K562 (cell line): Measurements from ENCODE around the gene KCNN4. TPM values are rescaled to one million over a fixed set of nuclear protein-coding genes. Genes with fewer than 3 reads are reported as not detected.

Source experiments
- ID3 ChIP-seq, 2 experiments: fragments of 250-450 bp in 1 of 2; fragments of 450-650 bp in 1 of 2; sonication (Bioruptor Pico) in 1 of 2; IDR thresholded peaks; 2 replicates each; pipeline versions ENCODE4 v1.6.1 to v1.8.0; 2016 to 2021; ENCODE audit warnings: mild to moderate bottlenecking in 2 of 2, moderate library complexity in 2 of 2, missing compliant biosample characterization in 1 of 2, missing genetic modification characterization in 1 of 2
- JUND ChIP-seq, 2 experiments: IDR thresholded peaks; 2 replicates in 1 of 2; 3 replicates in 1 of 2; pipeline ENCODE4 v1.6.1; 2011; ENCODE audit warnings: borderline replicate concordance in 2 of 2, low read depth in 2 of 2, low read length in 2 of 2, improper control_type of control experiment in 1 of 2, missing biosample characterization in 1 of 2, missing genetic modification characterization in 1 of 2, missing genetic modification reagents in 1 of 2
- KLF13 ChIP-seq: fragments of 450-650 bp; IDR thresholded peaks from 2 replicates; pipeline ENCODE4 v1.6.1; 2016; ENCODE audit warnings: missing genetic modification characterization, low read depth, mild to moderate bottlenecking, missing compliant biosample characterization, moderate library complexity, borderline replicate concordance
- MAX ChIP-seq: sonication (generic); formaldehyde crosslinking; IDR thresholded peaks from 2 replicates; pipeline ENCODE4 v1.9.0; 2022; ENCODE audit warnings: mild to moderate bottlenecking, missing genetic modification reagents
- MGA ChIP-seq: fragments of 450-650 bp; IDR thresholded peaks from 2 replicates; pipeline ENCODE4 v1.6.1; 2016; ENCODE audit warnings: mild to moderate bottlenecking, moderate library complexity
- NFIC ChIP-seq: fragments of 450-650 bp; IDR thresholded peaks from 2 replicates; pipeline ENCODE4 v1.6.1; 2017; ENCODE audit warnings: mild to moderate bottlenecking, inconsistent platforms
- ZKSCAN1 ChIP-seq: fragments of 150-350 bp; IDR thresholded peaks from 2 replicates; pipeline ENCODE4 v1.6.1; 2016; ENCODE audit warnings: low read depth, low read length
- ZNF263 ChIP-seq: sonication (generic); formaldehyde crosslinking; IDR thresholded peaks from 2 replicates; pipeline ENCODE4 v1.8.0; 2022; ENCODE audit warnings: mild to moderate bottlenecking, missing genetic modification reagents, borderline replicate concordance
- ZNF280B ChIP-seq: fragments of 250-450 bp; sonication (Bioruptor Pico); IDR thresholded peaks from 2 replicates; pipeline ENCODE4 v1.5.1; 2021; ENCODE audit warnings: mild to moderate bottlenecking
- ZNF76 ChIP-seq: fragments of 250-450 bp; sonication (Bioruptor Pico); IDR thresholded peaks from 2 replicates; pipeline ENCODE4 v1.4.0; 2020; ENCODE audit warnings: mild to moderate bottlenecking, moderate library complexity, borderline replicate concordance
- polyA plus RNA-seq, 8 experiments: library from polyadenylated mRNA; depleted of rRNA in 4 of 8; stranded (reverse) in 5 of 8; unstranded in 3 of 8; fragments of >200 nt; fragmentation: Nextera tagmentation in 2 of 8; fragmentation: Illumina TruSeq in 1 of 8; extraction: Ambion mirVana in 2 of 8; extraction: Trizol in 1 of 8; gene quantifications; 2 replicates each; pipeline versions ENCODE4 v1.2.1 to v1.2.3, GENCODE V29; 2011 to 2014; ENCODE audit warnings: inconsistent platforms in 1 of 8, missing spikeins in 1 of 8
- total RNA-seq, 7 experiments: library from RNA; depleted of rRNA in 6 of 7; stranded (reverse); fragments of >200 nt in 6 of 7; fragmentation: Illumina TruSeq in 2 of 7; extraction: Trizol in 2 of 7; gene quantifications; 2 replicates each; pipeline versions ENCODE4 v1.2.1 to v1.2.3, GENCODE V29; 2011 to 2021; ENCODE audit warnings: low replicate concordance in 1 of 7

The KCNN4 gene
- total and polyA plus RNA-seq, 9 of the 15 experiments (the other 6 are each of a cell fraction or from before 2014, with no cell fraction given): 0.53 to 37.7 (median 25.9) TPM

- TF ChIP-seq MGA (peak; percentile 96), NFIC (0 out of 2 replicates have a peak, but pooled peaks have one; percentile 1), ZNF280B (CRISPR knock-in tag) (no peak), MAX (CRISPR knock-in tag) (peak; percentile 75), ZNF76 (CRISPR knock-in tag) (peak; percentile 72; the same call in 1 of the 2 replicates), JUND (IDR thresholded peaks at IDR 0.05; ENCODE audit: borderline replicate concordance, low read depth, low read length) (no peak), JUND (tag; IDR thresholded peaks at IDR 0.05; ENCODE audit: borderline replicate concordance, low read depth, low read length) (peak; percentile 7; the same call in 1 of the 3 replicates), ZKSCAN1 (no peak), ID3 (CRISPR knock-in tag; IDR thresholded peaks at IDR 0.05) (no peak), ID3 (tag; IDR thresholded peaks at IDR 0.05) (peak; percentile 49; the same call in 1 of the 2 replicates), KLF13 (tag) (0 out of 2 replicates have a peak, but pooled peaks have one; percentile 33), ZNF263 (CRISPR knock-in tag) (no peak)
Observed at GRCh38 chr19:43755256-43755801, 25.4 kb downstream of the KCNN4 start (continued).
